Measurements from ENCODE around the gene CFAP46.

Gene CFAP46

GRCh38 chr10:132937861-132938260 is 4.5 kb downstream of the CFAP46 start:
- Histone ChIP-seq H3F3A (ENCODE audit: low read depth) (no peaks in the 10 kb centered on the region), H3K79me2 (ENCODE audit: insufficient read depth, low read length) (no peaks in the 10 kb centered on the region), H3K9me3 (ENCODE audit: insufficient read depth, low read depth, low read length) (no peaks in the 10 kb centered on the region), H4K20me1 (ENCODE audit: insufficient read depth, low read length, poor library complexity, severe bottlenecking) (no peaks in the 10 kb centered on the region), H3K4me1 (ENCODE audit: insufficient read depth, low read length, poor library complexity, severe bottlenecking) (no peaks in the 10 kb centered on the region), H3K4me2 (ENCODE audit: low read depth, low read length, poor library complexity, severe bottlenecking) (no peak overlapping the region), H3K9ac (ENCODE audit: low read depth, low read length, poor library complexity, severe bottlenecking) (no peak overlapping the region), H3K4me3 (ENCODE audit: low read length, poor library complexity, severe bottlenecking) (no peak overlapping the region), H3K36me3 (ENCODE audit: insufficient read depth, low read length) (no peaks in the 10 kb centered on the region), H3K9me2 (replicated peaks; ENCODE audit: low read depth, low read length) (no peaks in the 10 kb centered on the region), H2AFZ (ENCODE audit: low read length) (no peak overlapping the region), H3K27me3 (ENCODE audit: insufficient read depth, low read length, poor library complexity, severe bottlenecking) (no peaks in the 10 kb centered on the region)
- TF ChIP-seq EZH2phosphoT487 (IDR thresholded peaks at IDR 0.05; ENCODE audit: borderline replicate concordance) (no peak), CTCF (conservative IDR thresholded peaks at IDR 0.05; ENCODE audit: low read length) (no peak)

DNA sequence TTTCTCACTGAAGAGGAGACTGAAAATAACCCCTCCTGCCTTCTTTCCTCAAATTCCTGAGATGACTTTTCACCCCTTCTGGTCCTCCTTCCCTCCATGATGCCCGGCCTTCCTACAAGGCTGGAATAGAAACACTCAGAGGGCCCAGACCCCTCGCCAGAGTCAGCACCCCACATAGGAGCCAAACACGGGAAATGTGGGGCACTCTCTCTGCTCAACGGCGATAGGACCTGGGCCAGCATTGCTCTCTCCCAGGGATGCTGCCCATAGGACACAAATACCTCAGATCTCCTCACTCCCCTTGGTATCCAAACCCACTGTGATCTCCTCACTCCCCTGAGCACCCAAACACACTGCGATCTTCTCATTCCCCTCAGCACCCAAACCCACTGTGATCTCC is 7.4 kb downstream of the CFAP46 start:
- H3K27me3 ChIP-seq (ENCODE audit: insufficient read depth, low read length, poor library complexity, severe bottlenecking) = no peaks in the 10 kb centered on the region
- H3K9ac ChIP-seq (ENCODE audit: low read depth, low read length, poor library complexity, severe bottlenecking) = no peak overlapping the region
- H3K9me2 ChIP-seq (replicated peaks; ENCODE audit: low read depth, low read length) = no peaks in the 10 kb centered on the region
- no peaks in the 10 kb centered on the region for H3K4me1 ChIP-seq (ENCODE audit: insufficient read depth, low read length, poor library complexity, severe bottlenecking)
- TF ChIP-seq EZH2phosphoT487 (IDR thresholded peaks at IDR 0.05; ENCODE audit: borderline replicate concordance) (no peak), CTCF (conservative IDR thresholded peaks at IDR 0.05; ENCODE audit: low read length) (no peak)
- H2AFZ ChIP-seq (ENCODE audit: low read length) = no peak overlapping the region
- H3F3A ChIP-seq (ENCODE audit: low read depth) = no peaks in the 10 kb centered on the region
- no peaks in the 10 kb centered on the region for H3K36me3 ChIP-seq (ENCODE audit: insufficient read depth, low read length)
- no peaks in the 10 kb centered on the region for H3K9me3 ChIP-seq (ENCODE audit: insufficient read depth, low read depth, low read length)
- no peak overlapping the region for H3K4me3 ChIP-seq (ENCODE audit: low read length, poor library complexity, severe bottlenecking)
- H3K4me2 ChIP-seq (ENCODE audit: low read depth, low read length, poor library complexity, severe bottlenecking) = no peak overlapping the region
- no peaks in the 10 kb centered on the region for H4K20me1 ChIP-seq (ENCODE audit: insufficient read depth, low read length, poor library complexity, severe bottlenecking)
- H3K79me2 ChIP-seq (ENCODE audit: insufficient read depth, low read length) = no peaks in the 10 kb centered on the region

GRCh38 chr10:132933308-132934042 is 8.9 kb downstream of the CFAP46 start:
- no peaks in the 10 kb centered on the region for H3K36me3 ChIP-seq (ENCODE audit: insufficient read depth, low read length)
- no peak overlapping the region for H3K4me2 ChIP-seq (ENCODE audit: low read depth, low read length, poor library complexity, severe bottlenecking)
- H3K9me3 ChIP-seq (ENCODE audit: insufficient read depth, low read depth, low read length) = no peaks in the 10 kb centered on the region
- H3F3A ChIP-seq (ENCODE audit: low read depth) = no peaks in the 10 kb centered on the region
- H3K9me2 ChIP-seq (replicated peaks; ENCODE audit: low read depth, low read length) = no peaks in the 10 kb centered on the region
- no peaks in the 10 kb centered on the region for H3K27me3 ChIP-seq (ENCODE audit: insufficient read depth, low read length, poor library complexity, severe bottlenecking)
- TF ChIP-seq EZH2phosphoT487 (IDR thresholded peaks at IDR 0.05; ENCODE audit: borderline replicate concordance) = no peak
- TF ChIP-seq CTCF (conservative IDR thresholded peaks at IDR 0.05; ENCODE audit: low read length) = no peak
- H3K79me2 ChIP-seq (ENCODE audit: insufficient read depth, low read length) = no peaks in the 10 kb centered on the region
- no peaks in the 10 kb centered on the region for H3K4me1 ChIP-seq (ENCODE audit: insufficient read depth, low read length, poor library complexity, severe bottlenecking)
- no peak overlapping the region for H3K4me3 ChIP-seq (ENCODE audit: low read length, poor library complexity, severe bottlenecking)
- H4K20me1 ChIP-seq (ENCODE audit: insufficient read depth, low read length, poor library complexity, severe bottlenecking) = no peaks in the 10 kb centered on the region
- H3K9ac ChIP-seq (ENCODE audit: low read depth, low read length, poor library complexity, severe bottlenecking) = no peak overlapping the region
- H2AFZ ChIP-seq (ENCODE audit: low read length) = no peak overlapping the region
